Mesenchymal stem cell (in vitro differentiated cells and primary cell): ENCODE data around the gene RNF10.

Experiments
- DNase-seq: peaks from one replicate; pipeline ENCODE4 v3.0.0-alpha.2; 2013
- H2AFZ ChIP-seq: one replicate; pipeline ENCODE4 v1.6.1; 2013; ENCODE audit warnings: low read depth, mild to moderate bottlenecking, control low read depth, inconsistent platforms, low read length, moderate library complexity
- H2AK5ac ChIP-seq: 2 replicates; pipeline ENCODE4 v1.6.1; 2013; ENCODE audit warnings: low read length, moderate library complexity, mild to moderate bottlenecking, inconsistent platforms; ENCODE audit not compliant: severe bottlenecking
- H2BK120ac ChIP-seq: one replicate; pipeline ENCODE4 v1.6.1; 2013; ENCODE audit warnings: low read depth, mild to moderate bottlenecking, inconsistent platforms, low read length, moderate library complexity
- H2BK12ac ChIP-seq, 2 experiments: one replicate each; pipeline ENCODE4 v1.6.1; 2013; ENCODE audit warnings: inconsistent platforms in 2 of 2, low read length in 2 of 2, mild to moderate bottlenecking in 2 of 2, moderate library complexity in 2 of 2, control low read depth in 1 of 2
- H2BK15ac ChIP-seq: one replicate; pipeline ENCODE4 v1.6.1; 2013; ENCODE audit warnings: mild to moderate bottlenecking, low read depth, inconsistent platforms; ENCODE audit not compliant: poor library complexity, severe bottlenecking
- H2BK5ac ChIP-seq: 2 replicates; pipeline ENCODE4 v1.6.1; 2013; ENCODE audit warnings: low read depth, mild to moderate bottlenecking, low read length, control low read depth, inconsistent platforms; ENCODE audit not compliant: poor library complexity, severe bottlenecking
- H3K14ac ChIP-seq, 2 experiments: one replicate each; pipeline ENCODE4 v1.6.1; 2013; ENCODE audit warnings: inconsistent platforms in 2 of 2, low read length in 2 of 2, control low read depth in 1 of 2, mild to moderate bottlenecking in 1 of 2, moderate library complexity in 1 of 2
- H3K18ac ChIP-seq, 2 experiments: one replicate each; pipeline ENCODE4 v1.6.1; 2013; ENCODE audit warnings: inconsistent platforms in 2 of 2, low read length in 2 of 2, control low read depth in 1 of 2, low read depth in 1 of 2, mild to moderate bottlenecking in 1 of 2
- H3K23ac ChIP-seq, 2 experiments: one replicate each; pipeline ENCODE4 v1.6.1; 2013; ENCODE audit warnings: inconsistent platforms in 2 of 2, low read length in 2 of 2, mild to moderate bottlenecking in 2 of 2, moderate library complexity in 2 of 2, control low read depth in 1 of 2
- H3K27ac ChIP-seq: 2 replicates; pipeline ENCODE4 v1.5.1; 2013; ENCODE audit warnings: mild to moderate bottlenecking, moderate library complexity, low read length, control low read depth, inconsistent platforms; ENCODE audit not compliant: poor library complexity, severe bottlenecking
- H3K27me3 ChIP-seq, 2 experiments: 2 replicates each; pipeline versions ENCODE4 v1.6.1 to v1.7.0; 2013; ENCODE audit warnings: low read length in 2 of 2, mild to moderate bottlenecking in 2 of 2, moderate library complexity in 2 of 2, control low read depth in 1 of 2, inconsistent platforms in 1 of 2; ENCODE audit not compliant: control insufficient read depth in 1 of 2, insufficient read depth in 1 of 2
- H3K36me3 ChIP-seq, 2 experiments: 2 replicates each; pipeline versions ENCODE4 v1.6.1 to v1.7.0; 2013; ENCODE audit warnings: low read length in 2 of 2, control low read depth in 1 of 2, inconsistent platforms in 1 of 2, low read depth in 1 of 2, mild to moderate bottlenecking in 1 of 2; ENCODE audit not compliant: insufficient read depth in 2 of 2, control insufficient read depth in 1 of 2
- H3K4ac ChIP-seq, 2 experiments: one replicate each; pipeline ENCODE4 v1.6.1; 2013; ENCODE audit warnings: inconsistent platforms in 2 of 2, low read length in 2 of 2, mild to moderate bottlenecking in 2 of 2, moderate library complexity in 2 of 2, control low read depth in 1 of 2, low read depth in 1 of 2
- H3K4me1 ChIP-seq: 2 replicates; pipeline ENCODE4 v1.6.1; 2013; ENCODE audit warnings: low read depth, low read length, control low read depth; ENCODE audit not compliant: control insufficient read depth, insufficient read depth
- H3K4me2 ChIP-seq: 2 replicates; pipeline ENCODE4 v1.6.1; 2013; ENCODE audit warnings: low read length, mild to moderate bottlenecking, inconsistent platforms; ENCODE audit not compliant: poor library complexity, severe bottlenecking
- H3K4me3 ChIP-seq, 2 experiments: 2 replicates each; pipeline versions ENCODE4 v1.5.1 to v1.7.0; 2013; ENCODE audit warnings: low read length in 2 of 2, mild to moderate bottlenecking in 2 of 2, control low read depth in 1 of 2, low read depth in 1 of 2; ENCODE audit not compliant: insufficient read depth in 1 of 2
- H3K79me1 ChIP-seq: replicated peaks from 2 replicates; pipeline ENCODE4 v1.6.1; 2013; ENCODE audit warnings: mild to moderate bottlenecking, control low read depth, low read length, inconsistent platforms; ENCODE audit not compliant: poor library complexity, severe bottlenecking
- H3K9ac ChIP-seq: 2 replicates; pipeline ENCODE4 v1.7.0; 2013; ENCODE audit warnings: mild to moderate bottlenecking, low read length, moderate library complexity
- H3K9me3 ChIP-seq: 2 replicates; pipeline ENCODE4 v1.7.0; 2013; ENCODE audit warnings: mild to moderate bottlenecking, low read length; ENCODE audit not compliant: control insufficient read depth
- H4K8ac ChIP-seq: one replicate; pipeline ENCODE4 v1.6.1; 2013; ENCODE audit warnings: inconsistent platforms, mild to moderate bottlenecking, low read length, moderate library complexity
- H4K91ac ChIP-seq: one replicate; pipeline ENCODE4 v1.6.1; 2013; ENCODE audit warnings: mild to moderate bottlenecking, low read length, inconsistent platforms
- WGBS: methylation state at CpG from one replicate; pipeline ENCODE4 v1.1.7; 2013; ENCODE audit warnings: mixed read lengths; 5-methylcytosine and 5-hydroxymethylcytosine counted together

RNF10 gene

DNA sequence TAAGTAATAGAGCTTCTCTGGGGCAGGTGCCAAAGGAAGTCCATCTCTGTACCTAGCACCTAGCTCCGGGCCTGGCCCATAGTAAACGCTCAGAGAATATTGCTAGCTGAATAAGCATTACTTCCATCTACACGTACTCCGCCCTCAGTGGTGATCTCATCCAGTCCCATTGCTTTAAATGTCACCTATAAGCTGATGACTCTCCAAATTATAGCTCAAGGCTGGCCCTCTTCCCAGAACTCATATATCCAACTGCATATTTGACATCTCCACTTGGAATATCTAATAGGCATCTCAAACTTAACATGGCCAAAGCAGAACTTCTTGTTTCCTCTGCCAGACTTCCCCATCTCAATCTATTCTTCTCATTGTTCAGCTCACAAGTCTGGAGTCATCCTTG lies 45.1 kb upstream of the RNF10 start:
- no peak overlapping the region for H3K4me3 ChIP-seq
- H3K27me3 ChIP-seq, result no peaks in the 10 kb centered on the region
- no peak overlapping the region for H2BK120ac ChIP-seq
- H2BK5ac ChIP-seq, result no peak overlapping the region
- H2BK12ac ChIP-seq, result no peak overlapping the region
- no peaks in the 10 kb centered on the region for H3K9me3 ChIP-seq
- H4K8ac ChIP-seq, result no peak overlapping the region
- H2AK5ac ChIP-seq, result no peak overlapping the region
- H2BK15ac ChIP-seq, result no peak overlapping the region
- 95% methylated on average over 4 of the region's 4 CpGs for WGBS
- H3K4me1 ChIP-seq, result no peaks in the 10 kb centered on the region
- no peak overlapping the region for H3K18ac ChIP-seq
- no peak overlapping the region for H3K27ac ChIP-seq
- no peak overlapping the region for H4K91ac ChIP-seq
- H3K4me2 ChIP-seq, result no peak overlapping the region
- no peak overlapping the region for H3K4ac ChIP-seq
- H3K14ac ChIP-seq, result no peak overlapping the region
- H3K36me3 ChIP-seq, result peaks cover 13 to 21% of the 10 kb centered on the region in 2 experiments
- no peak overlapping the region for H3K23ac ChIP-seq
- peaks cover 32% of the 10 kb centered on the region for H3K79me1 ChIP-seq
- no peak overlapping the region for H3K9ac ChIP-seq
- no peak overlapping the region for H2AFZ ChIP-seq
- DNase-seq, result no peak

- H2AK5ac ChIP-seq, result no peak overlapping the region
- H3K27ac ChIP-seq, result no peak overlapping the region
- H3K4me2 ChIP-seq, result no peak overlapping the region
- peaks cover 13 to 21% of the 10 kb centered on the region in 2 experiments for H3K36me3 ChIP-seq
- H2AFZ ChIP-seq, result no peak overlapping the region
- H3K9ac ChIP-seq, result no peak overlapping the region
- no peak overlapping the region for H3K18ac ChIP-seq
- no peak overlapping the region for H3K4ac ChIP-seq
- H3K27me3 ChIP-seq, result no peaks in the 10 kb centered on the region
- no peak overlapping the region for H3K4me3 ChIP-seq
- no peak overlapping the region for H4K8ac ChIP-seq
- H2BK5ac ChIP-seq, result no peak overlapping the region
- H3K14ac ChIP-seq, result no peak overlapping the region
- DNase-seq, result no peak
- no peaks in the 10 kb centered on the region for H3K4me1 ChIP-seq
- H4K91ac ChIP-seq, result no peak overlapping the region
- H2BK120ac ChIP-seq, result no peak overlapping the region
- no peak overlapping the region for H3K23ac ChIP-seq
- H2BK15ac ChIP-seq, result peak overlapping the region; percentile 39
- H2BK12ac ChIP-seq, result no peak overlapping the region
- H3K79me1 ChIP-seq, result peaks cover 37% of the 10 kb centered on the region
- 96% methylated on average over 4 of the region's 5 CpGs for WGBS
- no peaks in the 10 kb centered on the region for H3K9me3 ChIP-seq
These were observed 43.8 kb upstream of the RNF10 start for GRCh38 chr12:120490325-120490724.

- H3K23ac ChIP-seq, result no peak overlapping the region
- H3K9ac ChIP-seq, result no peak overlapping the region
- no peak overlapping the region for H2BK5ac ChIP-seq
- no peak overlapping the region for H2BK12ac ChIP-seq
- no peak overlapping the region for H3K27ac ChIP-seq
- no peak overlapping the region for H3K4ac ChIP-seq
- no peak overlapping the region for H4K91ac ChIP-seq
- no peak overlapping the region for H3K18ac ChIP-seq
- no peak overlapping the region for H2AK5ac ChIP-seq
- H3K4me3 ChIP-seq, result no peak overlapping the region
- no peak overlapping the region for H2BK120ac ChIP-seq
- H3K79me1 ChIP-seq, result peaks cover 35% of the 10 kb centered on the region
- H2AFZ ChIP-seq, result no peak overlapping the region
- no peaks in the 10 kb centered on the region for H3K27me3 ChIP-seq
- H2BK15ac ChIP-seq, result no peak overlapping the region
- WGBS, result 100% methylated on average over 2 of the region's 2 CpGs
- H3K4me1 ChIP-seq, result no peaks in the 10 kb centered on the region
- no peak overlapping the region for H4K8ac ChIP-seq
- no peaks in the 10 kb centered on the region for H3K9me3 ChIP-seq
- no peak for DNase-seq
- H3K36me3 ChIP-seq, result peaks cover 13 to 21% of the 10 kb centered on the region in 2 experiments
- H3K14ac ChIP-seq, result no peak overlapping the region
- no peak overlapping the region for H3K4me2 ChIP-seq
These were observed 43.2 kb upstream of the RNF10 start for GRCh38 chr12:120490833-120491512.

DNA sequence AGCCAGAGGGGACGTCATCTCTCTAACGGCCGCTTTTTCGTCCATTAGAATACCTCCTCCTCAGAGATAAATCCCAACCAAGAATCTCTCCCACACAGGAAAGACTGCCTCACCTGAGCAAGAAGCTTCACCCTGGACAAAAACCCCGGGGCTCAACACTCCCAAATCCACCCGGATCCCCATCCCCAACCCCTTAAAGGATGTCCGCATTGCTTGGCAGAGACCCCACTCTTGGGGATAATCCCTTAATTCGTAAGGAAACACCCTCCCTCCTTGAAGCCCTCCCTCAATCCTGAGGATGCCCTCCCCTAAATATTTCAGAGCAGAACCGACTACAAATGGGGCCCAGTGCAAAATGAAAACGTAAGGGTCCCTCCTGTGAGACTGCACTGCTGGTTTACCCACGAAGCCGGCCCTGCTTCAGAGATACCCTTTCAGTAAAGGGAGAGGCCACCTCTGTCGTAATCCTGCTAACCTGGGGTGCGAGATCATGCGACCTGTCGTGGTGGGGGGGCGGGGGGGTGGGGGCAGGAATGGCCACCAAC lies 38.9 kb upstream of the RNF10 start:
- Histone ChIP-seq H4K91ac (no peak overlapping the region), H3K4me1 (no peaks in the 10 kb centered on the region), H3K79me1 (peaks cover 23% of the 10 kb centered on the region), H3K4ac (peak overlapping the region in 1 of 2 experiments; percentile 82), H3K36me3 (peaks cover 12 to 39% of the 10 kb centered on the region in 2 experiments), H3K4me3 (peak overlapping the region; percentile 61 to 96), H3K23ac (no peak overlapping the region), H3K9me3 (no peaks in the 10 kb centered on the region), H3K14ac (peak overlapping the region in 1 of 2 experiments; percentile 29), H3K27me3 (no peaks in the 10 kb centered on the region), H3K4me2 (peak overlapping the region; percentile 78), H2AK5ac (no peak overlapping the region), H3K9ac (peak overlapping the region; percentile 97), H2BK12ac (no peak overlapping the region), H4K8ac (no peak overlapping the region), H2BK120ac (peak overlapping the region; percentile 13), H3K18ac (peak overlapping the region in 1 of 2 experiments; percentile 89), H2BK15ac (no peak overlapping the region), H2AFZ (peak overlapping the region; percentile 49), H2BK5ac (no peak overlapping the region), H3K27ac (no peak overlapping the region)
- peak; percentile 5 for DNase-seq
- WGBS, result 15% methylated on average over 15 of the region's 17 CpGs
